Retinal pigment epithelial cell (primary cell): Measurements from ENCODE around the gene PRELID1.
"Not testable (repeated sequence)": the region's sequence is repeated elsewhere in the genome, so short reads cannot be mapped to it uniquely, and the experiment has no call there.

Experiments
- DNase-seq: peaks from one replicate; pipeline ENCODE4 v3.0.0-alpha.2; 2010; ENCODE audit warnings: low read depth
- H3K4me3 ChIP-seq: 2 replicates; pipeline ENCODE4 v1.5.1; 2011; ENCODE audit warnings: mild to moderate bottlenecking, low read length, control low read depth, moderate library complexity
- TF ChIP-seq, protein P1 (sequence below): conservative IDR thresholded peaks from 2 replicates; pipeline ENCODE4 v1.5.1; 2011; ENCODE audit warnings: low read depth, low read length, control low read depth, inconsistent platforms

Gene PRELID1

DNA sequence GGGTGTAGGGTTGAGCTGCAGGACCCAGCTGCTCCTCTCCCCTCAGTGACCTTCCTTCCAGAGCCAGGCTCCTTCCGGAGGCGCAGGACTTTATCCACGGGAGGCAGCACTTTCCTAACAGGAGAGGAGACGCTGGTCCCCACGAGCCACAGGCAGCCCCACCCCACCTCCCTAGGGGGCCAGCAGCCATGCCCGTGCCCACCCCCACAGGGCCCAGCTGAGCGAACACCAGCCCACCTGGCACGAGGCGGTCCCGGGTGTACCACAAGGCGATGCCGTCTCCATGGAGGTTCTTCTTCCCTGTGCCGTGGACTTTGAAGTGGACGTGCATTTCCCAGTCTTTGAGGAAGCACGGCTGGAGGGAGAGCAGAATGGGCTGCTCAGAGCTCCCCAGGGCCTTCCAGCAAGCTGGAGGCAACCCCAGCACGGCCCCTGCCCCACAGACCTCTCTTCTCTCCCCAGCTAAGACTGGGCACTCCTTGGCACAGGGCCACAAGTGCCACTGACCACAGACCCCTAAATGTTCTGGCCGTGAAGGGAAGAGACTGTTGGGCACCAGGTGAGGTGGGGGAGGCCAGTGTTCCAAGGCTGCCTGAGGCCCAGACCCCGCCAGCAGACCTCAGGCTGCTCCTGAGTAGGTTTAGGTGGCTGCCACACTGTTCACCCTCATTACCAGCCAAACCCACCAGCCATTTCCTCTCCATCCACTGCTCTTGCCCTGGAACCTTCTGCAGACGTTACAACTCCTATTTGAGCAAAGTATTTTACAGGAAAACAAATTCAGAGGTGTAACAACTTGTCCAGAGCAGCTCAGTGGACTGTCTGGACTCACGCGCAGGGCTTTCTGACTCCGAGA lies 34.9 kb downstream of the PRELID1 start:
- no peak overlapping the region for H3K4me3 ChIP-seq
- TF ChIP-seq, protein P1, sequence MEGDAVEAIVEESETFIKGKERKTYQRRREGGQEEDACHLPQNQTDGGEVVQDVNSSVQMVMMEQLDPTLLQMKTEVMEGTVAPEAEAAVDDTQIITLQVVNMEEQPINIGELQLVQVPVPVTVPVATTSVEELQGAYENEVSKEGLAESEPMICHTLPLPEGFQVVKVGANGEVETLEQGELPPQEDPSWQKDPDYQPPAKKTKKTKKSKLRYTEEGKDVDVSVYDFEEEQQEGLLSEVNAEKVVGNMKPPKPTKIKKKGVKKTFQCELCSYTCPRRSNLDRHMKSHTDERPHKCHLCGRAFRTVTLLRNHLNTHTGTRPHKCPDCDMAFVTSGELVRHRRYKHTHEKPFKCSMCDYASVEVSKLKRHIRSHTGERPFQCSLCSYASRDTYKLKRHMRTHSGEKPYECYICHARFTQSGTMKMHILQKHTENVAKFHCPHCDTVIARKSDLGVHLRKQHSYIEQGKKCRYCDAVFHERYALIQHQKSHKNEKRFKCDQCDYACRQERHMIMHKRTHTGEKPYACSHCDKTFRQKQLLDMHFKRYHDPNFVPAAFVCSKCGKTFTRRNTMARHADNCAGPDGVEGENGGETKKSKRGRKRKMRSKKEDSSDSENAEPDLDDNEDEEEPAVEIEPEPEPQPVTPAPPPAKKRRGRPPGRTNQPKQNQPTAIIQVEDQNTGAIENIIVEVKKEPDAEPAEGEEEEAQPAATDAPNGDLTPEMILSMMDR: no peak
- no peak for DNase-seq

DNA sequence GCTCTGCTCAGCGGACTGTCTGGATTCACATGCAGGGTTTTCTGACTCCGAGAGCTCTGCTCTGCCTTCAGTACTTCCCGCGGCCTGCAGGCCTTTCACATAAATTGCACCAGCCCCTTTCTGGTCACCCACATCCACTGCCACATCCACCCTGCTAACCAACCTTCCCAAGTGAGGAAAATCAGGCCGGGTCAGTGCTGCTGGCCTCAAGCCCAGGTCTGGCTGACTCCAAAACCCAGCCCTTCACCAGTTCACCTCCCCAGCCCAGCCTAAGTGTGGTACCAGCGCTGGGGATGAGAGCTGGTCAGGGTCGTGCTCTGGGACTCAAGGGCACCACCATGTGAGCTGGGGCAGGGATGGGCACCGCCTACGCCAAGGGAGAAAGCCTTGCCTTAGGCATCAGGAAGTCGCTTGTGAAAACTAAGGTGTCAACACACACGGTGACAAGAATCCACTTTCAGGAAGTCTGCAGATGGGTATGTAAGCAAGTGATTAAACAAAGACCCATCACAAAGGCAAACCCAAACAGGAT lies 35.6 kb downstream of the PRELID1 start:
- no peak for DNase-seq
- TF ChIP-seq, protein P1: no peak
- no peak overlapping the region for H3K4me3 ChIP-seq

DNA sequence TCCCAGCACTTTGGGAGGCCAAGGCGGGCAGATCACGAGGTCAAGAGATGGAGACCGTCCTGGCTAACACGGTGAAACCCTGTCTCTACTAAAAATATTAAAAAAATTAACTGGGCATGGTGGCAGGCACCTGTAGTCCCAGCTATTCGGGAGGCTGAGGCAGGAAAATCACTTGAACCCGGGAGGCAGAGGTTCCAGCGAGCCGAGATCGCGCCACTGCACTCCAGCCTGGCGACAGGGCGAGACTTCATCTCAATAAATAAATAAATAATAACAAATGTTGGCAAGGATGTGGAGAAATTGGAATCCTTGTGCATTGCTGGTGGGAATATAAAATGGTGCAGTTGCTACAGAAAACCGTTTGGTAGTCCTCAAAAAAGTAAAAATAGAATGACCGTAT lies 39.4 kb downstream of the PRELID1 start:
- DNase-seq, H3K4me3 ChIP-seq: not testable (repeated sequence)

DNA sequence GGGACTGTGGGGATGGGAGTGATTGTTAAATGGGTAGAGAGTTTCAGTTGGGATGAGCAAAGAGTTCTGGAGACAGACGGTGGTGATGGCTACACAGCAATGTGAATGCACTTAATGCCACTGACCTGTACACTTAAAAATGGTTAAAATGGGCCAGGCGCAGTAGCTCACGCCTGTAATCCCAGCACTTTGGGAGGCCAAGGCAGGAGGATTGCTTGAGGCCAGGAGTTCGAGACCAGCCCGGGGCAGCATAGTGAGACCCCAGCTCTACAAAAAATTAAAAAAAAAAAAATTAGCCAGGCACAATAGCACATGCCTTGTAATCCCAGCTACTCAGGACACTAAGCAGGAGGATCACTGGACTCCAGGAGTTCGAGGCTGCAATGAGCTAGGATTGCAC lies 40.2 kb downstream of the PRELID1 start:
- DNase-seq: no peak
- TF ChIP-seq, protein P1: no peak

DNA sequence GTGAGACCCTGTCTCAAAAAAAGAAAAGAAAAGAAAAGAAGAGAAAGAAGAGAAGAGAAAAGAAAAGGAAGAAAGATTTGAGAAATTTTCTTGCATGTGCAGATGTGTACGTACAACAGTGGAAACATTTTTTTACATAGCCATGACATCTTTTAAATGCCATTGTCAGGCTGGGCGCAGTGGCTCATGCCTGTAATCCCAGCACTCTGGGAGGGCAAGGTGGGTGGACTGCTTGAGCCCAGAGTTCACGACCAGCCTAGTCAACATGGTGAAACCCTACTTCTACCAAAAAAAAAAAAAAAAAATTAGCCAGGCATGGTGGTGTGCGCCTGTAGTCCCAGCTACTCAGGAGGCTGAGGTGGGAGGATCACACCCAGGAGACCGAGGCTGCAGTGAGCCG lies 41.3 kb downstream of the PRELID1 start:
- no peak overlapping the region for H3K4me3 ChIP-seq
- TF ChIP-seq, protein P1: no peak
- no peak for DNase-seq

More for the DNA sequence above, 40.2 kb downstream of the PRELID1 start:
- no peak overlapping the region for H3K4me3 ChIP-seq

GRCh38 chr5:177346820-177347219 lies 43.2 kb downstream of the PRELID1 start:
- no peak overlapping the region for H3K4me3 ChIP-seq
- TF ChIP-seq, protein P1: no peak
- DNase-seq: no peak

DNA sequence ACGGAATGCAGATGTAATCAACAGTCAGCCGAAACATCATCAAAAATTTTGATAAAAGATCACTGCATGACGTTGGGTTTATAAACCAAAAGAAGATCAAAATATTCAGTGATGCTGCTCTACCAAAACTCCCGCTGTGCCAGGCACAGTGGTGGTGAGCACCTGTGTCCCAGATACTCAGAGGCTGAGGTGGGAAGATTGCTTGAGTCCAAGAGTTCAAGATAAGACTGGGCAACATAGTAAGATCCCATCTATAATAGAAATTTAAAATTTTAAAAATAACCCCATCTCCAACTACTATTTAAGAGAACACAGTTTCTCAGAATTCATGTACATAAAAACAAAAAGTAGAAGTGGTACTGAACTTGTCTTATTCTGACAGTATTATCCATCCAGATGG lies 44.1 kb downstream of the PRELID1 start:
- TF ChIP-seq, protein P1: no peak
- no peak for DNase-seq
- no peak overlapping the region for H3K4me3 ChIP-seq
